K562 (cell line): ENCODE results near the gene CD163. TPM values are rescaled to one million over a fixed set of nuclear protein-coding genes. Genes with fewer than 3 reads are reported as not detected.

Experiments used
- ARNT ChIP-seq, 2 experiments: fragments of 450-650 bp; IDR thresholded peaks; 2 replicates each; pipeline ENCODE4 v1.6.1; 2016; ENCODE audit warnings: mild to moderate bottlenecking in 1 of 2
- ATF2 ChIP-seq: sonication (generic); formaldehyde crosslinking; IDR thresholded peaks from 2 replicates; pipeline ENCODE4 v1.8.1; 2022; ENCODE audit warnings: missing genetic modification reagents
- BDP1 ChIP-seq: IDR thresholded peaks from 3 replicates; pipeline ENCODE4 v1.6.1; 2011; ENCODE audit not compliant: insufficient read length, insufficient read depth
- CCAR2 ChIP-seq: fragments of 200-400 bp; formaldehyde crosslinking; IDR thresholded peaks from 2 replicates; pipeline ENCODE4 v1.6.1; 2017; ENCODE audit warnings: mild to moderate bottlenecking, low read depth, low read length
- E2F5 ChIP-seq: sonication (generic); formaldehyde crosslinking; IDR thresholded peaks from 2 replicates; pipeline ENCODE4 v1.8.0; 2022; ENCODE audit warnings: mild to moderate bottlenecking, missing genetic modification reagents
- GTF3C2 ChIP-seq: IDR thresholded peaks from 3 replicates; pipeline ENCODE4 v1.6.1; 2011; ENCODE audit warnings: borderline replicate concordance, mild to moderate bottlenecking, moderate library complexity; ENCODE audit not compliant: insufficient read length; ENCODE audit errors: extremely low read depth
- HBP1 ChIP-seq: fragments of 450-650 bp; formaldehyde crosslinking; IDR thresholded peaks from 2 replicates; pipeline ENCODE4 v1.4.0; 2022; ENCODE audit warnings: missing genetic modification characterization
- HNRNPH1 ChIP-seq: fragments of 200-400 bp; formaldehyde crosslinking; optimal IDR thresholded peaks from 2 replicates; pipeline ENCODE3; 2017; ENCODE audit warnings: low read depth, mild to moderate bottlenecking, low read length, moderate library complexity
- MAX ChIP-seq: sonication (generic); formaldehyde crosslinking; IDR thresholded peaks from 2 replicates; pipeline ENCODE4 v1.9.0; 2022; ENCODE audit warnings: mild to moderate bottlenecking, missing genetic modification reagents
- PREB ChIP-seq: sonication (generic); formaldehyde crosslinking; IDR thresholded peaks from 2 replicates; pipeline ENCODE4 v1.8.1; 2023; ENCODE audit warnings: mild to moderate bottlenecking, missing genetic modification reagents
- ZNF41 ChIP-seq: fragments of 250-450 bp; sonication (Bioruptor Pico); conservative IDR thresholded peaks from 2 replicates; pipeline ENCODE4 v1.4.0; 2020; ENCODE audit warnings: mild to moderate bottlenecking
- ZNF609 ChIP-seq: sonication (generic); formaldehyde crosslinking; IDR thresholded peaks from 2 replicates; pipeline ENCODE4 v1.8.1; 2023; ENCODE audit warnings: missing genetic modification reagents, mild to moderate bottlenecking, borderline replicate concordance
- polyA plus RNA-seq, 8 experiments: library from polyadenylated mRNA; depleted of rRNA in 4 of 8; stranded (reverse) in 5 of 8; unstranded in 3 of 8; fragments of >200 nt; fragmentation: Nextera tagmentation in 2 of 8; fragmentation: Illumina TruSeq in 1 of 8; extraction: Ambion mirVana in 2 of 8; extraction: Trizol in 1 of 8; gene quantifications; 2 replicates each; pipeline versions ENCODE4 v1.2.1 to v1.2.3, GENCODE V29; 2011 to 2014; ENCODE audit warnings: inconsistent platforms in 1 of 8, missing spikeins in 1 of 8
- total RNA-seq, 7 experiments: library from RNA; depleted of rRNA in 6 of 7; stranded (reverse); fragments of >200 nt in 6 of 7; fragmentation: Illumina TruSeq in 2 of 7; extraction: Trizol in 2 of 7; gene quantifications; 2 replicates each; pipeline versions ENCODE4 v1.2.1 to v1.2.3, GENCODE V29; 2011 to 2021; ENCODE audit warnings: low replicate concordance in 1 of 7

Gene CD163
- total and polyA plus RNA-seq, 9 of the 15 experiments (the other 6 are each of a cell fraction or from before 2014, with no cell fraction given) = 0.62 TPM; not detected in 8

GRCh38 chr12:7439579-7440505 lies 63.7 kb downstream of the CD163 start (continued):
- TF ChIP-seq PREB (CRISPR knock-in tag) (no peak), MAX (CRISPR knock-in tag) (peak; percentile 82), ATF2 (no peak), HNRNPH1 (no peak), GTF3C2 (no peak), ZNF609 (CRISPR knock-in tag) (no peak), E2F5 (CRISPR knock-in tag) (no peak), BDP1 (no peak), ZNF41 (CRISPR knock-in tag) (no peak), HBP1 (no peak), ARNT (IDR thresholded peaks at IDR 0.05) (no peak), CCAR2 (no peak)
